GM12891 (cell line): ENCODE measurements around the gene MLC1.

Experiments
- DNase-seq: peaks from one replicate; pipeline ENCODE4 v3.0.0; 2011; ENCODE audit warnings: low spot score; ENCODE audit not compliant: insufficient read length
- FAIRE-seq: peaks from 2 replicates; lab custom pipeline; 2011; peaks lifted over from hg19 to GRCh38; lab: Jason Lieb, UNC
- PAX5 ChIP-seq: IDR thresholded peaks from 2 replicates; pipeline ENCODE4 v1.6.1; 2011; ENCODE audit warnings: low read length, moderate library complexity, mild to moderate bottlenecking; ENCODE audit not compliant: insufficient read depth, severe bottlenecking
- POLR2A ChIP-seq: IDR thresholded peaks from 2 replicates; pipeline ENCODE4 v1.6.1; 2011; ENCODE audit warnings: low read depth, low read length, control low read depth
- POLR2AphosphoS5 ChIP-seq: IDR thresholded peaks from 2 replicates; pipeline ENCODE4 v1.6.1; 2011; ENCODE audit warnings: low read depth, low read length, control low read depth
- POU2F2 ChIP-seq: IDR thresholded peaks from 2 replicates; pipeline ENCODE4 v1.6.1; 2011; ENCODE audit warnings: low read depth, mild to moderate bottlenecking, control low read depth, low read length, moderate library complexity
- SPI1 ChIP-seq: IDR thresholded peaks from 2 replicates; pipeline ENCODE4 v1.6.1; 2011; ENCODE audit warnings: low read depth, low read length, control low read depth
- TAF1 ChIP-seq: IDR thresholded peaks from 2 replicates; pipeline ENCODE4 v1.6.1; 2011; ENCODE audit warnings: low read depth, low read length, control low read depth

MLC1 gene

DNA sequence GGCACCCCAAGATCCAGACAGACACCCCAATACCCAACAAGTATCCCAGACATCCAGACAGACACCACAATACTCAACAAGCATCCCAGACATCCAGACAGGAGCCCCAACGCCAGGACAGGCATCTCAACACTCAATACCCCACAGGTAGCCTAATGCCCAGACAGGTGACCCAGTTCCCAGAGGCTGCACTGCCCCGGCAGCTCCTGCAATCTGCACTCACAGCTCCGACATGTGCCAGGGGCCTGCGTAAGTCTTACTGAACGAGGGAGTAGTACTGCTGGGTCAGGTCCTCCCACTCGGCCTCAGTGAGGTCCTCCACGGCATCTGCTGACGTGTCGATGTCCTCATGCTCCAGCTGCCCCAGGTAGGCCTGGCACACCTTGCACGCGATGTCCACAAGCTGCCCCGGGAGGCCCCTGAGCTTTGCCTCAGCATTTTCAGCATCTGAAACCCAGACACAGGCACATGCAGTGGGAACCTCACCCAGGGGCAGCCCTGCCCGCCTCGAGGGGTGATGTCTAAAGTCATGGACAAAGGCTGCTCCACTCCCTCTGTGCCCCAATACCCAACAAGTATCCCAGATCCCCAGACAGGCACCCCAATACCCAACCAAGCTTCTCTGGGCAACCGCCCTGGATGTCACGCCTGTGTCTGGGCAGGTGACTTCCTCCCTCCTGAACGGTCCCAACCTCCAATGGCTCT, 43.7 kb downstream of the MLC1 start:
- FAIRE-seq (no peak), DNase-seq (no peak)
- TF ChIP-seq POU2F2 (no peak), TAF1 (no peak), POLR2A (no peak), POLR2AphosphoS5 (no peak), SPI1 (no peak), PAX5 (no peak)

DNA sequence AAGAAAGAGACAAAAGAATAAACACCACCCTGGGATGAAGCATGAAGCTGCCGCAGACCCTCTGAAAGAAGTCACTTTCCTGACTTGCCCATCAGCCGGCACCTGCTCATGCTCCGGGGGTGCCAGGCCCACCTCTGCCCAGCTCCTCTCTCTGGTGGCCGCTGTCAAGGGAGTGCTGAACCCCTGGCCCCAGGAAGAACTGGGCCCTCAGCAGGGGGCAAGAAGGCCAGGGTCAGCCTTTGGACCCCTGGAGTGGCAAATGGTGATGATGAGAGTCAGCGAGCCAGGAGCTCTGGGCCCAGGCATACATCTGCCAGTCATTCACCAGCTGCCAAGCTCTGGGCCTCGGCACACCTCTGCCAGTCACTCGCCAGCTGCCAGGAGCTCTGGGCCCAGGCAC, 44.5 kb downstream of the MLC1 start:
- DNase-seq (no peak), FAIRE-seq (no peak)
- TF ChIP-seq TAF1 (no peak), PAX5 (no peak), POU2F2 (no peak), SPI1 (no peak), POLR2A (no peak), POLR2AphosphoS5 (no peak)

DNA sequence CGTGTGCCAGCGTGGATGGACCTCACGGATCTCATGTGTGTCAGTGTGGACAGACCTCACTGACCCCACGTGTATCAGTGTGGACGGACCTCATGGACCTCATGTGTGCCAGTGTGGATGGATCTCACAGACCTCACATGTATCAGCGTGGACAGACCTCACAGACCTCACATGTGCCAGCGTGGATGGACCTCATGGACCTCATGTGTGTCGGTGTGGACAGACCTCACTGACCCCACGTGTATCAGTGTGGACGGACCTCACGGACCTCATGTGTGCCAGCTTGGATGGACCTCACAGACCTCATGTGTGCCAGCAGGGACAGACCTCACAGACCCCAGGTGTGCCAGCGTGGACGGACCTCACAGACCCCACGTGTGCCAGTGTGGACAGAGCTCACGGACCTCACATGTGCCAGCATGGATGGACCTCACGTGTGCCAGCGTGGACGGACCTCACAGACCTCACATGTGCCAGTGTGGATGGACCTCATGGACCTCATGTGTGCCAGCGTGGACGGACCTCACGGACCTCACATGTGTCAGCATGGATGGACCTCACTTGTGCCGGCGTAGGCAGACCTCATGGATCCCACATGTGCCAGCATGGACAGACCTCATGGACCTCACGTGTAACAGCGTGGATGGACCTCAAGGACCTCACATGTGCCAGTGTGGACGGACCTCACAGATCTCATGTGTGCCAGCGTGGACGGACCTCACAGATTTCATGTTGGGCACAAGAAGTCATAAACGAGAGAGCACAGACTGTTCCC, 45.4 kb downstream of the MLC1 start:
- DNase-seq = no peak
- no peak for TF ChIP-seq POLR2AphosphoS5
- no peak for TF ChIP-seq PAX5
- TF ChIP-seq SPI1 = no peak
- TF ChIP-seq POLR2A = no peak
- TF ChIP-seq TAF1 = no peak
- no peak for TF ChIP-seq POU2F2
- peak; percentile 57 for FAIRE-seq

DNA sequence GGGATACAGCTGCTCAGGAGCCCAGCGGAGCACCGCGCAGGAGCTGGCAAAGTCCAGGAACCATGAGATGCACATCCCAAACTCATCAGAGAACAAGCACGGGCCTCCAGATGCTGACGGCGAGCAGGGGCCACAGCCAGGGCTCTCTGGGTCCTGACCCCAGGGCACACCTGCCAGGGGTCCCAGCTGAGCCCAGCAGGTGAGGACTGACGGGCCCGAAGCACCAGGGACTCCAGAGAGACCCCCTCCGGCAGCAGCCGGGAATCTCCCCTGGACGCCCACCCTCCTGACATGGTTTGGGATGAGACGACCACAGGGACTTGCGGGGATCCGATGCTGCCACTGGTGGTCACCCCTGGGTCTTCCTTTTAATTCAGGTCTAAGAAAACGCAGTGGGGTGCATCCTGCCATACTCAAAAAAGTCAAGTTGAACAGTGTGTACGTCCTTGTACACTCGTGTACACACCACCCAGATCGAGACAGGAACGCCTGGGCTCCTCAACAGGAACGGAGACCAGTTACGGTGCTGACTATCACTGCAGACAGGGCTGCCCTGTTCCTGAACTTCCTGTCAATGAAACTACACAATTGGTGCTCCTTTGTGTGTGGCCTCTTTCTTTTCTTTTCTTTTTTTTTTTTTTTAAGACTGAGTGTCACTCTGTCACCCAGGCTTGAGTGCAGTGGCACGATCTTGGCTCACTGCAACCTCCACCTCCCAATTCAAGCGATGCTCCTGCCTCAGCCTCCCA, 49.1 kb downstream of the MLC1 start:
- no peak for FAIRE-seq
- TF ChIP-seq POLR2A (no peak), TAF1 (no peak), PAX5 (no peak), POLR2AphosphoS5 (no peak), SPI1 (no peak), POU2F2 (no peak)
- DNase-seq = no peak

DNA sequence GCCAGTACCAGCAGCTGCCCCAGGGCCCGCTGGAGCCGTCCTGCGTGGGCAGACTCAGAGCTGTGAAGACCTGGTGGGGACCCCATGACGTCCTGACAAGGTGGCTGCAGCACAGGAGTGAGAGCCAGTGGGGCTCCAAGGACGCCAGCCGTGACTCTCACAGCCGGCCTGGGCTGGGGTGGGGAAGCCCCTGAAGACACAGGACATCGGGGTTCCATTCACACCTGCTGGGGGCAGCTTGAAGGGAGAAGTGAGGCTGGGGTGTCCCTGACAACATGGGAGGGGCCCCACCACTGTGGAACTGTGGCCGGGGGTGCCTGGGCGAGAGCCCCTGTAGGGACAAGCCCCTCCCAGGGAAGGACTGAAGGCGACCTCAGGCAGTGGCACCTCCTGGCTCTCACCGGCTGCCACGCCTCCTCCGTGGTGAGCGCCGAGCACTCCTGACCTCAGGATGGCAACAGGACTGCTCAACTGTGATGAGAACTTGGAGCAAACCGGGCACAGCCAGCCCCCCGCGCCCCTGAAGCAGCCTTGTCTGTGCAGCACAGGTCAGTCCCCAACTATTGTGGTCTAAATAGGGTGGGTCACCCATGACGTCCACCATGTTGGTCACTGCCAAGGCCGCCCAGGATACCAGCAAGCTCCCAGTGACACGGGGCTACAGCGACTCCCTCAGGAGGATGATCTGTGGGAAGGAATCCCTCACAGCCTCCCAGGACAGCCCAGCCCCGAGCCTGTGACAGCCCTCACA, 49.9 kb downstream of the MLC1 start:
- FAIRE-seq = no peak
- DNase-seq = no peak
- no peak for TF ChIP-seq TAF1

DNA sequence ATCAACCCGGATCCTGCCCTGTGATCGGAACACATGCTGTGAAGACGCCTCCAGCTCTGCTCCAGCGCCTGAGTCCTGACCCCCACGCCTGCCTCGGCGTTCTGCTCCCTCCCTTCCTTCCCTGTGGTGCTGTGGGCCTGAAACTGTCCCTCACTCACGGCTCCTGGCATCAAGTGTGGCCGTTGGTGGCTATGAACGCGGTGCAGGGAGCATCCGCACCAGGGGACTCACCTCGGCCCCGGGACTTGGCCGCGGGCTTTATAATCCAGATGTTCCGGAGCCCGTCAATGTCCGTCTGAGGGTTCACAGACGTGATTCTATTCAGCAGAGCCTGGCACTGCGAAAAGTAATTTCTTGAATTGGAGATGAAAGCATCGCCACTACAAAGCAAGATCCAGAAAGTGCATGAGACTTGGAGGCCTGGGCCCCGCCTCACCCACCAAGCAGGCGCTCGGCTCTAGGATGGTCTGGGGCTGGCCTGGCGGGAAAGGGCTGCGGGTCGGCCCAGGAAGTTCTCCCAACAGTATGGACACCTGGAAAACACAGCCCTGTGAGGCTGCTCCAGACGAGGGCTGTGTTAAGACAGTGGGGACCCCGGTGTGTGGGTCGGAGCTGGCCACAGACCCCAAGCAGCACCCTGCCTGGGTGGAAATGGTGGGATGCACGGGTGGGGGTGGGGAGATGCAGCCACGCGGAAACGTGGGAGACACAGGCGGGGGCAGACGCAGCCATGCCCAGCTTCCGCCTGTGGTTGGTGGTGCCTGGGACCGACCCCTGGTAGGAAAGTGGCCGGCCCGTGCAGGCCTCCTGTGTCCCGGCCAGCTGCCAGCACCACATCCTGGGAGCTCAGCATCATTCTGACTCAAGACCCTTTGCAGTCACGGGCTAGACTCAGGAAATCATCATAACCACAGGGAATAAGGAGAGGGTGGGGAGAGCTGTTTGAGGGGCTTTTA, 50.8 kb downstream of the MLC1 start:
- DNase-seq (no peak), FAIRE-seq (peak; percentile 13)
- TF ChIP-seq POLR2A (no peak), PAX5 (no peak), TAF1 (no peak), SPI1 (no peak)

DNA sequence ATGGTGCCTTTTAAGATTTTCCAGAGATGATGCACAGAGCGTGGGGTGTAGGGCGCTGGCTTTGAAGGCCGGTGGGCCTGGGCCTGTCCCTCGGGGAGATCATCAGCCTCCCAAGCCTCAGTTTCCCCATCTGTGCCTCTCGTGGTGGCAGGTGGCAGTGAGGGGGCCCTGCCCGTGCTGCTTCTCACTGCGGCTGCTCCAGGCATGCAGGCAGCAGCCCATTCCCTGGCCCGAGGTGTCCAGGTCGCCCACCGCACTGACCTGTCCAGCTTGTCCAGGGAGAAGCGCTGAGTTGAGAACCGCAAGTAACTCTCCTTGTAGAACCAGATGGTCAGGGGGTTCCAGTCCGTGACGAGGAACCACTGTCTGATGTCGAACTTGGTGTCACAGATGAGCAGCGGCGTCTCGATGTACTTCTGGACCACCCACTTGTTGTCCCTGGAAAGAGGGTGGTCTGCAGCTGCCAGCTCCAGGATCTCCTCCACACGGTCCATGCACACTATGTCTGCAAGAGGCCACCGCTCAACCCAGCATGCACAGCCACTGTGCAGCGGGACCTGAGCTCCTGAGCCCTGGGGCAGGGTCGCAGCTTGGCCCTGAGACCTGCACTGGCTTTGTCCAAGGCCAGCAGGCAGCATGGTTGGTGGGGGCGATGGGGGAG, 52.2 kb downstream of the MLC1 start:
- TF ChIP-seq TAF1 (no peak), POLR2A (no peak), POU2F2 (no peak)
- FAIRE-seq (no peak), DNase-seq (no peak)

DNA sequence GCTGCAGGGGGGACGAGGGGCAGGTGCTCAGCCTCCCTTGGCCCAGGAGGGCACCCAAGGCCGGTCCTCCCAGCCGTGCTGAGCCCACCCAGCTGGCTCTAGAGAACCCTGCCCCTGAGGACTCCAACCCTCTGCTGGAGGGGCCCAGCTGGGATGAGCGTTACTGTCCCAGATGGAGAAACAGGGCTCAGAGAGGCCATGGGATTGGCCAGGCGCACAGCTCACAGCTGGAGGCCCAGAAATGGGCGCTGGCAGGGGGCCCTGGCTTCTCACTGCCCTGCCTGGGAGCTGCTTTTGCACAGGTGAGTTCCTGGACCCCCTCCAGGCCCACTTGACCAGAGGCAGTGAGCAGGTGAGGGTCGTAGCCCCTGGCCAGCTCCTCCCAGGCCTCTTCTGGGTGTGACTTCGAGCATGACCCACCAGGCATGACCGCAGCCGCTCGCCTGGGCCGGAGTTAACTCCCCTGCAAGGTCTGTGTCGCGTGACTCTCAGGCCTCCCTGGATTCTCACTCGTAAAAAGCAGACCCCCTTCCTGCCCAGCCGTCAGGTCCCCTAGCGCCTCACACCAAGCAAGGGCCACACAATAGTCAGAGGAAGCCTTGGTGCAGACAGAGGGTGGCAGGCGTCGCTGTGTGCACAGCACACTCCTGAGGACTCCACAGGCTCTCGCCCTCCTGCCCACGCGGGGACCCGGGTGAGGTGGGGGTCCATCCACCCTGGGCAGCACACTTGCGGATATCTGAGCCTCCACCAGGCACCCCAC, 52.9 kb downstream of the MLC1 start:
- FAIRE-seq = no peak
- DNase-seq = no peak
- TF ChIP-seq PAX5 (no peak), TAF1 (no peak), SPI1 (no peak), POU2F2 (no peak), POLR2A (no peak), POLR2AphosphoS5 (no peak)
